ENCODE measurements around the gene PBX2.

PBX2 gene, protein sequence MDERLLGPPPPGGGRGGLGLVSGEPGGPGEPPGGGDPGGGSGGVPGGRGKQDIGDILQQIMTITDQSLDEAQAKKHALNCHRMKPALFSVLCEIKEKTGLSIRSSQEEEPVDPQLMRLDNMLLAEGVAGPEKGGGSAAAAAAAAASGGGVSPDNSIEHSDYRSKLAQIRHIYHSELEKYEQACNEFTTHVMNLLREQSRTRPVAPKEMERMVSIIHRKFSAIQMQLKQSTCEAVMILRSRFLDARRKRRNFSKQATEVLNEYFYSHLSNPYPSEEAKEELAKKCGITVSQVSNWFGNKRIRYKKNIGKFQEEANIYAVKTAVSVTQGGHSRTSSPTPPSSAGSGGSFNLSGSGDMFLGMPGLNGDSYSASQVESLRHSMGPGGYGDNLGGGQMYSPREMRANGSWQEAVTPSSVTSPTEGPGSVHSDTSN

DNA sequence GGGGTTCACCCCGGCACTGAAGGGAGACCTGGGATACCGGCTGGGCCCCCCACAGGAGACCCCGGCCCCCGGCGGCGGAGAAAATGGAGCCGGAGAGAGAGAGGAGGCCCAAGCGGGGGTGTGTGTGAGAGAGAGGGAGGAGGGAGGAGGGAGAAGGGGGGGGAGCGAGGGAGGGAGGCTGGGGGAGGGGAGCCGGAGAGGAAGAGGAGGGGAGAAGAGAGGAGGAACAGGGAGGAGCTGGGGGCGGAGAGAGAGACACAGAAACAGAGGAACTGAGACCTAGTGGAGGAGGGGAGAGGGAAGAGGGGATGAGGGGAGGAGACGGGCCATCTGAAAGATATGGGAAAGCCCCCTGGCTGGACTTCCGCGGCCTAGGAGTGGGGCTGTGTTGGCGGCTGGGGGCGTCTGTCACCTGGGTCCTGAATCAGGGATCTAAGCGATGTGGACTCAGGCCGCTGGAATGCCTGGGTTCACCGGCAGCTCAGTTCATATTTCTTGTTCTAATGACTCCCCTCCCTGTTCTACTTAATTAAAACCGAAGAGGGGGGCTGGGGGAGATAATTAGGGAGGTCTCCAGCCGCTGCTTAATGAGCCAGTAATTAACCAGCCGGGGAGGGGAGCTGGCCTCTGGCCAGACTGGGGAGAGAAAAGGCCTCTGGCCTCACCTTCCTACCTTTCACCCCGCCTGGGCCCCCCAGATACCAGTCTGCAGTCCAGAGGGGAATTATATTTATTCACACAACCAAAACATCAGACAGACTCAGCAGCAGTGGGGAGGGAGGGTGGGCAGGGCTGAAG lies at the start of gene PBX2:
PBX2 (minus strand) TSS at position 149 of the 798 bp plus-strand sequence. CDS start 287 bp downstream, outside the sequence.
- H3K4me1 Mint-ChIP-seq (ENCODE audit: low read depth), result peaks cover 80% of the 10 kb centered on the region
- H3K36me3 Mint-ChIP-seq (ENCODE audit: low read depth), result peaks cover 33% of the 10 kb centered on the region
- peak within 1 kb of the TSS; percentile 96 for H3K27ac Mint-ChIP-seq
- H3K27me3 Mint-ChIP-seq, result no peaks in the 10 kb centered on the region
- no peaks in the 10 kb centered on the region for H3K9me3 Mint-ChIP-seq
- peak within 1 kb of the TSS; percentile 94 for H3K4me3 Mint-ChIP-seq

DNA sequence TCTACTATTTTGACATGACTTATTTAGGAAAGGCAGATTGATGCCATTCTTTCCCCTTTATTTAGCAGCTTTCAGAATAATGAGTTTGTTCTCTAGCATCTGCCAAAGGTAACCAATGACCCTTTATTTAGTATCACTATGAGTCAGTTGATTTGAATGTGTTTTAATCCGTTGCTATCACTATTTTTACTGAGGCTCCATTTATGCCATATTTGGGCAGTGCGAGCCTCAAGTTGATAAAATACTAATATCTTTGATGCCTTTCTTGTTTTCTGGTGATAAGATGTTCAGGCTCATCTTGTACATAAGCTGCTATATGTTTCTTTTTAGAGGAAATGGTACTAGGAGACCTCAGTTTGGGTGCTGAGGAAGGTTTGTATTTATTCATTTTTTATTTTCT lies 49.5 kb upstream of the PBX2 start:
- no peak overlapping the region for H3K4me3 Mint-ChIP-seq
- H3K27me3 Mint-ChIP-seq, result no peaks in the 10 kb centered on the region
- H3K9me3 Mint-ChIP-seq, result no peaks in the 10 kb centered on the region
- H3K27ac Mint-ChIP-seq, result no peak overlapping the region
- H3K36me3 Mint-ChIP-seq (ENCODE audit: low read depth), result no peaks in the 10 kb centered on the region
- peaks cover 18% of the 10 kb centered on the region for H3K4me1 Mint-ChIP-seq (ENCODE audit: low read depth)

DNA sequence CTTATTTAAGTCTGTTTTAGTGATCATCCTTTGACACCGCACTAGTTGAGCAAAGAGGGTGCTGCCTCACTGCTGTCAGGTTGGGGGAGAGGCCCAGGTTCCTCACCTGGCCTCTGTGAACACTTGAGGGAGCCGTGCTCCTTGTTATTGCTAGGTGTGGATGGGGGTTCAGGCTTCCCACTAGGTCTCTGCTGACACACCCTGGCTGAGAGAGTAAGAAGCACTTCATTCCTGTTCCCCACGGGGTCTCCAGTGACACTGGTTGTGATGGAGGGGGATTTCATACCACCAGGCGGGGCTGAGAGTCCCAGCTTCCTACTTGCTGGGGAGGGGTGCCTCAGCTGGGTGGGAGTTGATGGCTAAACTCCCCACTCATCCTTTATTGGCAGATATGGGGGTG lies 44.9 kb upstream of the PBX2 start:
- Mint-ChIP-seq H3K4me1 (ENCODE audit: low read depth) (no peaks in the 10 kb centered on the region), H3K36me3 (ENCODE audit: low read depth) (no peaks in the 10 kb centered on the region), H3K27me3 (no peaks in the 10 kb centered on the region), H3K4me3 (no peak overlapping the region), H3K9me3 (no peaks in the 10 kb centered on the region), H3K27ac (no peak overlapping the region)

- Mint-ChIP-seq H3K9me3 (no peaks in the 10 kb centered on the region), H3K27me3 (no peaks in the 10 kb centered on the region), H3K27ac (no peak overlapping the region), H3K4me3 (no peak overlapping the region), H3K36me3 (ENCODE audit: low read depth) (no peaks in the 10 kb centered on the region), H3K4me1 (ENCODE audit: low read depth) (peaks cover 17% of the 10 kb centered on the region)
These were observed 36.4 kb upstream of the PBX2 start for GRCh38 chr6:32226434-32226833.

DNA sequence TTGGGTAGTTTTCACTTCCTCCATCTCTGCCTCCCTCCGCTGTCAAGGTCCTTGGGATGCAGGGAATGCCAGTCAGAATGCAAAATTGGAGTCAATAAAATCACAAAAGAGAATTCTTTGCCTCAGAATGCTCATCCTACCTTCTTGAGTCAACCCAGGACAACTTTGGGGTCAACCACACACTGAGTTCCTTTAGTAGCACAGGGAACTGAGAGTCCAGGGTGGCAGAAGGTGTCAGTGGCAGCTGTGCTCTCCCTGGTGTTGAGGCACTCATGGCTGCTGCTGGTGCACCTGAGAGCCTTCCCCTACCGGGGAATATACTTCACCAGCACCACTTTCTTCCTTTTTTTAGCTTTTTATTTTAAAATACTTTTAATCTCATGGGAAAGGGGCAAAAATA lies 34.7 kb upstream of the PBX2 start:
- H3K27me3 Mint-ChIP-seq, result no peaks in the 10 kb centered on the region
- H3K9me3 Mint-ChIP-seq, result no peaks in the 10 kb centered on the region
- no peak overlapping the region for H3K27ac Mint-ChIP-seq
- no peak overlapping the region for H3K4me3 Mint-ChIP-seq
- peaks cover 17% of the 10 kb centered on the region for H3K4me1 Mint-ChIP-seq (ENCODE audit: low read depth)
- H3K36me3 Mint-ChIP-seq (ENCODE audit: low read depth), result no peaks in the 10 kb centered on the region

GRCh38 chr6:32223258-32224235 lies 33.5 kb upstream of the PBX2 start, which contains the start of gene NOTCH4:
TSS of gene NOTCH4 (minus strand) at chr6:32224067. CDS start at chr6:32223928, 139 bp downstream.
- no peaks in the 10 kb centered on the region for H3K27me3 Mint-ChIP-seq
- peak within 1 kb of the TSS; percentile 16 for H3K27ac Mint-ChIP-seq
- no peaks in the 10 kb centered on the region for H3K36me3 Mint-ChIP-seq (ENCODE audit: low read depth)
- H3K4me1 Mint-ChIP-seq (ENCODE audit: low read depth), result peaks cover 17% of the 10 kb centered on the region
- no peak within 1 kb of the TSS for H3K4me3 Mint-ChIP-seq
- no peaks in the 10 kb centered on the region for H3K9me3 Mint-ChIP-seq

DNA sequence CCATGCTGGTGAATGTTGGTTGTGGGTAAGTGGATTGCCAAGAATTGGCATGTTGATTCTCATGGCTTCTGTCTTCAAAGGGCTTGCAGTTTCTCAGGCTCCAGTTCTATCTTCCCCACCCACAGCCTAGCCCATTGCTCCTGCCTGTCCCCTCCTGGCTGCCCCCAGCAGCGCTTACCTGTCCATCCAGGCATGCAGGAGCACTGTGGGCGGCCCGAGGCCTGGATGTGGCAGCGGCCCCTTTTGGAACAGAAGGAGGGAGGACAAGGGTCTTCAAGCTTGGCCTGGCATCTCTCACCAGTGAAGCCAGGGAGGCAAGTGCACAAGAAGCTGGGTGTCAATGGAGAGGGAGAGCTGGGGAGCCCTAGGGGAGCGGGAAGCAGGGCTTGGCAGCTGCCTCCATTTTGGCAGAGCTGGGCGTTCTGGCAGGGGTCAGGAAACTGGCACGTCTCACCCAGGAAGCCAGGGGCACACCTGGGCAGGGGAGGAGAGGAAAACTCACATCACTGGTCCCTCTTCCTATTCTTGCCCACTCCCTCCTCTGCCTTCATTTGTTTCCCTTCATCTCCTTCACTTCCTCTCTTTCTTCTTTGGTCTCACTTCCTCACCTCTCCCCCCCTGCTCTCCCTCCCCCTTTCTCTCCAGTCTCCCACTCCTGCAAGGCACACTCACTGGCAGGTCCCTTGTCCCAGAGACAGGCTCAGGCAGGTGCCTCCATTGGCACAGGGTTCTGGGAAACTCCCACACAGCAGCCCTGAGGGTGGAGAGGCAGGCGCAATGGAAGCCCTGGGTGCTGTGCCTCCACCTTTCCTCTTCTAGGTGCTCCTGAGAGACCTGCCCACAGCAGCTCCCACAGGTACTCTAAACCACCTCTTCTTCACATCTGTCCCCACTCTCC lies 32.6 kb upstream of the PBX2 start:
- Mint-ChIP-seq H3K27ac (no peak overlapping the region), H3K4me3 (no peak overlapping the region), H3K27me3 (no peaks in the 10 kb centered on the region), H3K9me3 (no peaks in the 10 kb centered on the region), H3K36me3 (ENCODE audit: low read depth) (no peaks in the 10 kb centered on the region), H3K4me1 (ENCODE audit: low read depth) (peaks cover 17% of the 10 kb centered on the region)

DNA sequence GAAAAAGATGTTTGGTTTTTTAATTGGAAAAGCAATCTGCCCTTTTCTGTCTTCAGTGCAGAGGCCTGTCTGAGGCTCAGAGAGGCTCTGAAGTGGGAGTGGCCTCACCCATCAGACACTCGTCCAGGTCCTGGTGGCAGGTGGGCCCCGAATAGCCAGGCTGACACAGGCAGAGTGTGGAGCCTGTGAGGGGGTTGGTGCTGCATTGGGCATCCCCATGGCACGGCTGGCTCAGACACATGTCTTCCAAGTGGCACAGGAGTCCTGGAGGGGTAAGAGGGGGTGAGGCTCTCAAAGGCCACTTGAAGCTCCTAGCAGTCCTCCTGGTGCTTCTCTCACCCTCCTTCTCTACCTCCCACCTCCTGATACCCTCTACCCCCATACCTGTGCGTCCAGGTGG lies 30.0 kb upstream of the PBX2 start:
- Mint-ChIP-seq H3K4me1 (ENCODE audit: low read depth) (peaks cover 17% of the 10 kb centered on the region), H3K36me3 (ENCODE audit: low read depth) (no peaks in the 10 kb centered on the region), H3K4me3 (no peak overlapping the region), H3K27ac (no peak overlapping the region), H3K9me3 (no peaks in the 10 kb centered on the region), H3K27me3 (no peaks in the 10 kb centered on the region)

DNA sequence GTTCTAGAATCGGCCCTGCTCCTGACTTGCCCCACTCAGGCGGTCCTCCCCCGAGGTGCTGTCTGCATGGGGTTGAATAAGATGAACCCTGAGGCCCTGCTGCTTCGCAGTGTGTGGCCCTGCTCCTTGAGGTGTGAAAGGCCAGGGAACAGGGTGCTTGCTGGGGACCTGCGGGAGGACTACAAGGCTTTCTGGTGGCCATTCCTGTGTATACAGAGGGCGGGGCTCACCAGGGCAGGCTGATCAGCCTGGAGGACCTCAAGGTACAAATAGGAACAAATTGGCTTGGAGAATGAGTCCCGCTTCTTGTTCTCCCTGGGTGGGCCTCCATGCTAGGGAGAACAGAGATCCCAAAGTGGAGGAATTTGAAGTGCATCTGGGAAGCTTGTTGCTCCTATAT lies 28.2 kb upstream of the PBX2 start:
- H3K36me3 Mint-ChIP-seq (ENCODE audit: low read depth), result no peaks in the 10 kb centered on the region
- no peak overlapping the region for H3K4me3 Mint-ChIP-seq
- no peak overlapping the region for H3K27ac Mint-ChIP-seq
- no peaks in the 10 kb centered on the region for H3K27me3 Mint-ChIP-seq
- H3K9me3 Mint-ChIP-seq, result no peaks in the 10 kb centered on the region
- peaks cover 9% of the 10 kb centered on the region for H3K4me1 Mint-ChIP-seq (ENCODE audit: low read depth)

DNA sequence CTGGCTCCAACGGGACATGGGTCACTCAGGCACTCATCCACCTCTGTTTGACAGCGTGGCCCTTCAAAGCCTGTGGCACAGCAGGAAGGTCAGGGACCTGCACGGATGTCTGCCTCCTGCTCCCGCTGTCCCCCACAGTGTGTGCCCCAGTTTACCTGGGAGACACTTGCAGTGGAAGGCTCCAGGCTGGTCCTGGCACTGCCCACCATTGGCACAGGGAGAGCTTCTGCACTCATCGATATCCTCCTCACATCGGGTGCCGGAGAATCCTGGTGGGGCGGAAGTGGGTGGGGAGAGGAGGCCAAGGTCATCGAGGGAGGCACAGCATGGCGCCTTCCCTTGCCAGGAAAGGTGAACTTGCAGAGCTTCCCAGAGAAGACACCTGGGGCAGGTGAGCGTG lies 27.0 kb upstream of the PBX2 start:
- peaks cover under 1% of the 10 kb centered on the region for H3K4me1 Mint-ChIP-seq (ENCODE audit: low read depth)
- no peak overlapping the region for H3K27ac Mint-ChIP-seq
- no peak overlapping the region for H3K4me3 Mint-ChIP-seq
- no peaks in the 10 kb centered on the region for H3K36me3 Mint-ChIP-seq (ENCODE audit: low read depth)
- no peaks in the 10 kb centered on the region for H3K9me3 Mint-ChIP-seq
- H3K27me3 Mint-ChIP-seq, result no peaks in the 10 kb centered on the region

GRCh38 chr6:32216285-32216684 lies 26.3 kb upstream of the PBX2 start:
- Mint-ChIP-seq H3K27me3 (no peaks in the 10 kb centered on the region), H3K4me3 (no peak overlapping the region), H3K36me3 (ENCODE audit: low read depth) (no peaks in the 10 kb centered on the region), H3K9me3 (no peaks in the 10 kb centered on the region), H3K27ac (no peak overlapping the region), H3K4me1 (ENCODE audit: low read depth) (no peaks in the 10 kb centered on the region)

GRCh38 chr6:32215617-32216016 lies 25.6 kb upstream of the PBX2 start:
- Mint-ChIP-seq H3K27me3 (no peaks in the 10 kb centered on the region), H3K4me3 (no peak overlapping the region), H3K9me3 (no peaks in the 10 kb centered on the region), H3K4me1 (ENCODE audit: low read depth) (no peaks in the 10 kb centered on the region), H3K36me3 (ENCODE audit: low read depth) (no peaks in the 10 kb centered on the region), H3K27ac (no peak overlapping the region)

DNA sequence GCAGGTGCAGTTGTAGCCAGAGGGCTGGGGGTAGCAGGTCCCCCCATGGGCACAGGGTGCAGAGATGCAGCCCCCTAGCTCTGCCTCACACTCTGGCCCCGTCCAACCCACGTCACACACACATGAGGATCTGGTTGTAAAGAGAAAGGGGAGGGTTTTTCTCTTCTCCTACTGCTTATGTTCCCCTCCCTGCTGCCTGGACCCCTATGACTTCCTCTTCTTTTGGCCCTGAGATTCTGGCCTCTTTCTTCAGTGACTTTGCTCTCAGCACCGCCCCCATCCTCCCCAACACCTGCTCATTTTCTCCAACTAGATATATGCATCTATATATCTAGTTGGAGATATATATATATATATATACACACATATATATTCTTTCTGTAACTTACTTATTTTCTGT lies 24.1 kb upstream of the PBX2 start:
- Mint-ChIP-seq H3K4me3 (no peak overlapping the region), H3K4me1 (ENCODE audit: low read depth) (no peaks in the 10 kb centered on the region), H3K27ac (no peak overlapping the region), H3K9me3 (no peaks in the 10 kb centered on the region), H3K36me3 (ENCODE audit: low read depth) (no peaks in the 10 kb centered on the region), H3K27me3 (no peaks in the 10 kb centered on the region)

GRCh38 chr6:32213649-32214048 lies 23.6 kb upstream of the PBX2 start:
- H3K4me1 Mint-ChIP-seq (ENCODE audit: low read depth), result no peaks in the 10 kb centered on the region
- H3K4me3 Mint-ChIP-seq, result no peak overlapping the region
- no peak overlapping the region for H3K27ac Mint-ChIP-seq
- no peaks in the 10 kb centered on the region for H3K27me3 Mint-ChIP-seq
- H3K36me3 Mint-ChIP-seq (ENCODE audit: low read depth), result no peaks in the 10 kb centered on the region
- no peaks in the 10 kb centered on the region for H3K9me3 Mint-ChIP-seq
